ENCODE data around the gene HIVEP3.

Gene HIVEP3

DNA sequence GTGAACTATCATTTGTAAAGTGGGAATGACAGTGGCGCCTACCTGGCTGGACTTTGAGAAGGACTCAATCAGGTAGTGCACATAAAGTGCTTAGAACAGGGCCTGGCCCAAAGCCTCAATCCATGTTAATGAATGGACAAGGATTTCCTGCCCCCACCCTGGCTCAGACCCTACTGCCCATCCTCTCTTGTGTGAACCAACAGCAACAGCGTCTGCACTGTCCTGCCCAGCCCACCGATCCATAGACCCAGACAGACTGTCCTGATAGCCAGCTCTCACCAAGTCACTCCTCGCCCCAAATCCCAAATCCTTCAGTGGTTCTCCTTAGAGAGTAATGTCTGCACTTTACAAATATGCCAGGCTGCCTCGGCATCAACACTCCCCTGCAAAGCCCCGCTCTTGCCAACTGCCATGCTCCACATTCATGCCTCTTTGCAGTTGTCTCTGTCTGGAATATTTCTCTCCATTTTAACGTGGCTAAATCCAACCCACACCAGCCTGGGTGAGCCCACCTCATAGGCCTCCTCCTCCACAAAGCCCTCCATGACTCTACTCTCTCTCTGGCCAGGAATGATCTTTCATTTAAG, 276.7 kb downstream of the HIVEP3 start:
- no peak for DNase-seq

DNA sequence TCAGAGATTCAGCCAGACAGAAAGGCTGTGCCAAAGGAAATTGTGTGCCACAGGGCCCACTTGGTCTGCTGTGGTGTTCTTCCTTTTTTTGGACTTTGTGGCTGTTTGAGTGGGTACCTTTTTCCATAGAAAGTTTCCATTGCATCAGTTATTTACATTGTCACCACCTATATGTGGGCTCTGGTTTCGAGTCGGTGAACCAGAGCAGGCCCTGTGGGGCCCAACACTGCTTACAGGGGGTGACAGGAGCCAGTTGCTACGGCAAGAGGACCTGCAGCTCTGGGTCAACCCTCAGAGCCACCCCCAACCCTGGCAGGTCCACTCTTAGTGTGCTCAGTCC, 277.3 kb downstream of the HIVEP3 start:
- peak; percentile 72 for DNase-seq

- DNase-seq, result no peak
Measured at GRCh38 chr1:41640756-41641474, 277.8 kb downstream of the HIVEP3 start.

- no peak for DNase-seq
Measured at GRCh38 chr1:41640141-41640751, 278.5 kb downstream of the HIVEP3 start.

DNA sequence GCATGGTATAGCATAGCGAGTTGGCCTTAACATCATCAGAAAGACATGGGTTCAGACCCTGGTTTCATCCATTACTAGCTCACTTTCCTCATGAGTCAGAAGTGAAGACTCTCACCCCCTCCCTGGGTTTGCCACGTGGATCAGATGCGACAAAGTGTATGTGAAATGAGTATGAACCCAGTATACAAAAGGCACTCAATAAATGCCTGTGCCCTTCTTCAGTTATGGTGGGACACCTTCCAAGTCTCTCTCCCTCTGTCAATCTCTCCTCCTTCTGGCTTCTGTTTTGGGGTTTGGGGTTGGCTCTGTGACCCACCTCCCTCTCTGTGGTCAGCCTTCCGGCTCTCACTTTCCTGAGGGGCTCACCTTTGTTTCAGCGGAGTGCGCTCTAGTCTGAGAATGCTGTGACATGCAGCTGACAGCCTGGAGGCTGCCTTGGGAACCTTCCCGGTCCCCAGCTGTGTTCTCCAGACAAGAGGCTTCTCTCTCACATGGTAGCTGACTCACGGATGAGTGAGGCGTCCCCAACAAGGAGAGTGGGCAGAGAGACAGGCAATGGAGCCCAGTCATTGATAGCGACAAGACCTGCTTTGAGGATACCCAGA, 279.3 kb downstream of the HIVEP3 start:
- DNase-seq, result peak; percentile 80

DNA sequence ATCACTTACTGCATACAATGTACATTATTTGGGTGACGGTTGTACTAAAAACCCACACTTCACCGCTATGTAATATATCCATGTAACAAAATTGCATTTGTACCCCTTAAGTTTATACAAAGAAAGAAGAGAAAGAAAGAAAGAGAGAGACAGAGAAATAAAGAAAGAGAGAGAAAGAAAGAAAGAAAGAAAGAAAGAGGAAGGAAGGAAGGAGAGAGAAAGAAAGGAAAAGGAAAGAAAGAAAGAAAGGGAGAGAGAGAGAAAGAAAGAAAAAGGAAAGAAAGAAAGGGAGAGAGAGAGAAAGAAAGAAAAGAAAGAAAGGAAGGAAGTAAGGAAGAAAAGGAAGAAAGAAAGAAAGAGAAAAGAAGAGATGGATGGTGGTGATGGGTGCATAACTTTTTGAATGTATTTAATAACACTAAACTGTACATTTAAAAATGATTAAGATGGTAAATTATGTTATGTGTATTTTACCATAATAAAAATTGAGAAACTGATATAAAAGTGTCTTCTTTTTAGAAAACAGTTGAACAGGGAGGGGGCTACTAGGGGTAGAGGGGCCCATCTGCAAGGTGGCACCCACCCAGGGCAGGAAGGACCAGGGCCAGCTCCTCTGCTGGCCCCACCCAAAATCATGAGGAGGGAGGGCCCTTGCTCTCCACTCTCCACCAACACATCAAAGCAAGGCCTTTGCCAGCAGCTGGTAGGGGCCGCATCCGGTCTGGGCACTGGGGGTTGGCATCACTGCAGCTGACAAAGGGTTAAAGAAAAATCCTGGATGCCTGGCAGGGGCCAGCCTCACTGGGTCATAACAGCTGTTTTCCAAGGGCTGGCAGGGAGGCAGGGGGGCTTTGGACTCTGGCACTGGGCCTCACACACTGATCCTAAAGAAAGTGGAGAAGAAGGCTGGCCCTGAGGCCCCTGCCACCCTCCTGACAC, 280.4 kb downstream of the HIVEP3 start:
- DNase-seq, result no peak

DNA sequence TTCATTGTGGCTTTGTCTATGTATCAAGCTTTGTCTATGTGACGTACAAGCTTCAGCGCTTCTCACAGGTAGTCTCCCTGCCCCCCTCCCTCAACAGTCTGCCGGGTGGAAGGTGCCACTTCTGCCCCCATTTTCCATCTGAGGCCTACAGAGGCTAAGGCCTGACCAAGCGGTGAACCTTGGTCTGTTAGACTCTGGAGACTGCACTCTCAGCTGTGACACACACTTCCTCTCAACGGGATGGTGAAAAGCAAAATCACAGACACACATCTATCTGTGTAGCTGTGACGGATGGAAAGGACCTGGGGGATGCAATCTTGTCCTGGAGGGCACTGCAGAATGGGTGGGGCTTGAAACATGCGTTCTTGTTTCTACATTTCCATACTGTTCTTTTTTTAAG, 281.4 kb downstream of the HIVEP3 start:
- no peak for DNase-seq

DNA sequence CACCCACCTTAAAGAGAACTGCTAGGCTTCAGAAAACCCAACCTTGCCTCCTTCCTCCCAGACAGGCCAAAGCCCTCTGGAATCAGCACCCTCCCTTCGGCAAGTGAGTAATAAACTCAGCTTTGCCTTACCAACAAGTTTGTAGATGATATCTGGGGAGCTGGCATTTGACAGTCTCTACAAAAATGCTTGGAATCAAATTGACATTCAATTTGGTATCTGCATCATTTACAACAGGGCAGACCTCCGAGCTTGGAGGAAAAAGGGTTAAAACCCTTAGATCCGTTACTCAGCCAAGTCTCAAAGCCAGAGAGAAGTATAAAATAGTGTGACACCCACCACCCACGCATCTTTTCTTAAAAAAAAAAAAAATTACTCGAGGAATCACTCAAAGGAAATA, 285.0 kb downstream of the HIVEP3 start:
- no peak for DNase-seq

DNA sequence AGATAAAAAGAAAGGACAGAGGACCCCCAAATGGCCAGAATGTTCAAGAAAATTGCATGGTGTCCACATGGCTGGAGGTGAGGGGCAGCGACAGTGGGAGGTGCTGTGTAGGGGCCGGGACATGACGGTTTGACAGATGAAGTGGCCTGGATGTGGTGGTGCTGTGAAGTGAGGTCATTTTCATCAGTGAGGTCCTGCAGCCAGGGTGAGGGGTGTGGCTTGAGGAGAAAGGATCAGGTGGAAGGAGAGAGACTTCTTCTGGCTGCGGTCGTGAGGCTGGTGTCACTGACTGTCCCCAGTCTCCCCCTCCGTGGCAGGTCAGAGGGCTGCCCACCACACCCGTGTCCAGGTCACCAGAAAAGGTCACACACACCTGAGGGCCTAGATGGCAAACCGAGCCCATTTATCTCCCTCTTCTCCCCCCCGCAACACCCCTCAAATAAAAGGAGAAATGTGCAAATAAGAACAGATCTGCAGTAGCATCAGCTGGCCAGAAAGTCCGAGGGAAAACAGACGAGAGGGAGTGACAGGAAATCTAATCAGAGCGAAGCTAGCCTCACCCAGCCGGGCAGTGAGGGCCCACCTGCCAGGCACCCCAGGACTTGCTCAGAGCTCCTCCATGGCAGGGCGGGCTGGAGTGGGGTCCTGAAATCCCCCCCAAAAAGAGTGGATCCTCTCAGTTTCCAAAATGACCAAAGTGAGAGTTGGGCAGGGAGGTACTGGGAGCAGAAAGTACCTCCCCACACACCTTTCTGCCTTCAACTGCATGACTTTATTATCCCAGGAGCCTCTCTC, 285.7 kb downstream of the HIVEP3 start:
- no peak for DNase-seq

GRCh38 chr1:41631971-41632370, 286.8 kb downstream of the HIVEP3 start:
- no peak for DNase-seq

DNA sequence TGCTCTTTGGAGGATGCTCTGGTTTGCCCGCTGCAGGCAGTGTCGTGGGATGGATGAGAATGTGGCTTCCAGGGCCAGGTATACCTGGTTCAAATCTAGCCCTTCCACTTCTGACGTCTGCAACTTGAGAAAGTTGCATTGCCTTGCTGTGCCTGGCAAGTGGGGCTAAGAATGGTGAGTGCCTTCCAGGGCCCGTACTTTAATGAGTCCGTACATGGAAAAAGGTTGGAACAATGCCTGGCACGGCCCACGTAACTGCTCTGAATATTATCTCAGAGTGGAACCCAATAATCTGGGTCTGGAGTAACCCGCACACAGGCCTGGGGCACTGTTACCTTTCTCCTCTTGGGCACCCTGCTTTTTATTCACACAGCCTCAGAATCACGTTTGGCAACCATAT, 287.6 kb downstream of the HIVEP3 start:
- DNase-seq, result no peak

GRCh38 chr1:41629571-41629970, 289.2 kb downstream of the HIVEP3 start:
- DNase-seq, result no peak

GRCh38 chr1:41629141-41629540, 289.6 kb downstream of the HIVEP3 start:
- DNase-seq, result no peak

- no peak for DNase-seq
Measured at GRCh38 chr1:41627491-41628280, 291.0 kb downstream of the HIVEP3 start.

DNA sequence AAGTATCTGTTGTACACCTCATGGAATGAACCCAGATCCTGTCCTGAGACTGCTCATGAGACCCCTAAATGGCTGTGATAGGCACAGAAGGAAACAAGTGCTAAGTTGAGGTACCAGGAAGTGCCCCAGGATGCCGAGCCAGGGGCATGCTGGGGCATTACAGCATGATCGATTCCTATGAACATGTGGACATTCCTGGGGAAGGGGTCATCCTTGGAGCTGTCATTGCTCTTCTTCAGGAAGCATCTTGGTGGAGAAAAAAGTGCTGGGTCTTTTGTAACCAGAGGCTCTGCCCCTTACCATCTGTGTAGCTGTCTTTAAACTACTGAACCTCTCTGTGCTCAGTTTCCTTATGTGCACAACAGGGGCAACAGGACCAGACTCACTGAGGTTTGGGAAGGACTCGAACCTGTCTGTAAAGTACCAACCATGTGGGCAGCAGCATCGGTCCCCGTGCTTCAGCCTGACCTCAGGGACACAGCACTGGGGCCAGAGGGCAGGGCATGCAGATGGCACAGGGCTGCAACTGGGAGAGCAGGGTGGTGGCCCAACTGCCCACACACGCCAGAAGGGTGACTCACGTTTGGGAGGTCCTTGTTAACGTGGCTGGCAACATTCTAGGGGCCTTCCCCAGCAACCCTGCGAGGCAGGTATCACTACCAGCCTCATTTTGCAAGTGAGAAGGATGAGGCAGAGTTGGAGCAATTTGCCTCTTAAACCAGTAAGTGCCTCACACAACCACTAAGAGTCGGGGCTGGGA, 291.9 kb downstream of the HIVEP3 start:
- DNase-seq, result peak; percentile 74

- DNase-seq, result no peak
Measured at GRCh38 chr1:41626146-41626545, 292.6 kb downstream of the HIVEP3 start.

DNA sequence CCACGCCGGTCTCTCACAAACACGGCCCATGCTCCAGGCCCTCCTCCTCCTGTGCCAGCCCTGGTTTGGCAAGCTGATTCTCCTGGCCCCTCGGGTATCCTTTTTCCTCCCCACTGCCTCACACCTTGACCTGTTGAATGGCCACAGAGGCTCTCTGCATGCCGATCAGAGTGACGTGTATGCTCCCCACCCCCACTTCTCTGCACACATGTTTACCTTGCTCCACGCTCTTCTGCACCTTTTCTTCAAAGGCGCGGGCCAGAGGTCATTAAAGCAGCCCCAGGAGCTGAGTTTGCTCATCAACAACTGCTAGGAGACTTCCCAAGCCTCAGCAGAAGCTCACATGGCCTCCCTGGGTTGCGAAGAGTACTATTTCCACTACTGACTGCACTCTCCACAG, 295.0 kb downstream of the HIVEP3 start:
- no peak for DNase-seq

DNA sequence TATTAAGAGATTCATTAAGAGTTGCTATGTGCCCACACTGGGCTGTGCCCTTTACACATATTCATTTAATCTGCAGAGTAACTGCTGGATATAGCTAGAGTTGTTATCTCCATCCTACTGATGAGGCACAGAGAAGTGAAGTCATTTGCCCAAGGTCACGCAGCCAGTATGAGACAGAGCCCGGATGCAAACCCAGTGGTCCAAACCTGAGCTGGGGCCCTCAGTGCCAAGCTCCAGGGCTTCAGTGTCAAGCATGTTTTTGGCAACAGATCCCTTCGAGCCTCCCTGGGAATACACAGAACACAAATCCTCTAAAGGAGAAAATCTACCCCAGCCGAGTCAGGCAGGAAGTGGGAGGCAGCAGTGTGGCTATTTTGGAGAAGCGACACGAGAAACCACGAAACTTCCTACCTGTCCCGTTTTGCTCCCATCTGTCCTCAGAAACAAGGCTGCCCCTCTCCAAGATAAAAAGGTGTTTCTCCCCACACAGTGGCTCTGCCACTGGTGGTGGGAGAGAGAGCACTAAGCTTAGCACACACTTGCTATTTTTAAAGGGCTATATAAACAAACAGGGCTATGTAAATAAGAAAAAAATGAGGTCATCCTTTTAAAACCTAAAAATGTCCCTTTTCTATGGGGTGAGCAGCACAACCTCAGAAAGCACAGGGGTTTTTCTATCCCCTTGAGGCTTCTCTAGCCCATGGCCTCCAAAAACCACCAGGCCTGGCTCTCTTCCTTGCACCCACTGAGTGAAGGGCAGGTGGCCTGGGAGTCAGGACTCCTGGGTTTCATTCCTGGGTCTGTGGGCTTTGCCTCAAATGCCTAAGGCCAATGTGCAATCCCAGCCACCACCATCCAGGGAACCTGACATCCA, 295.6 kb downstream of the HIVEP3 start:
- no peak for DNase-seq

DNA sequence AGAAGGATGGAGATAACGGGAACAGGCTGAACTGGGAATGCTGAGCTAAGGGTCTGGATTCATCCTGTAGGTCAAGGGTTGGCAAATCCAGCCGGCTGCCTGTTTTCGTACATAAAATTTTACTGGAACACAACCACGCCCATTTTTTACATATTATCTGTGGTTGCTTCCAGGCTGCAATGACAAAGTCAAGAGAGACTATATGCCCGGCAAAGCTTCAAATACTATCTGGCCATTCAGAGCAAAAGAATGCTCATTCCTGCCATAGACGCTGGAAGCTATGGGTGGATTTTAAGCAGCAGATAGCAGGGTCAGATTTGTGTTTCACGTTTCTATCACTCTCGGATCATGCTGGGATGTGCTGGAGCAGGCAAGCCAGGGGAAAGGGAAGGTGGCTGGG, 296.3 kb downstream of the HIVEP3 start:
- no peak for DNase-seq

DNA sequence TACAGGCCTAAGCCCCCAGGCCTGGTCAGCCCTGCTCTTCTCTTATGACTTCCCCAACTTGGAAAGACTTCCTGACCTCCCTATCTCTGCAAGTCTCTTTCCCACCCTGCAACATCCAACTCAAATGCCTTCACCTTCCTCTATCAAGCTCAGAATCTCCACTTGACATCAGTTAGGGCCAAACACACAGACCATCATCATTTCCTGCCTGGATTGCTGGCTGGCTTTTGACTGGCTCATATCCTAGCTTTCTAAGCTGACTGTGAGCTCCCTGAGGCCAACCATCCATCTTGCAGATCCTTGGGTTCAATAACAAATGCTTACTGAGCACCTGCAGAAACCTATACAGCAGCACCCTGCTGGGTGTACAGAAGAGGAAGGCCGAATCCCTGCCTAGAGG, 296.9 kb downstream of the HIVEP3 start:
- DNase-seq, result no peak

Data from stimulated activated CD4-positive, alpha-beta T cell treated with anti-CD3 and anti-CD28 coated beads, Interleukin-15, amount 100 ng/mL, for 24 hours (primary cell).